Bone marrow (tissue), 2 donors: ENCODE data around the gene YAF2.
"Not testable (repeated sequence)": the region's sequence is repeated elsewhere in the genome, so short reads cannot be mapped to it uniquely, and the experiment has no call there.

Experiments
- DNase-seq, 2 donors: peaks; one replicate each; lab custom pipeline; 2025; lab: John Stamatoyannopoulos, UW

Gene YAF2

DNA sequence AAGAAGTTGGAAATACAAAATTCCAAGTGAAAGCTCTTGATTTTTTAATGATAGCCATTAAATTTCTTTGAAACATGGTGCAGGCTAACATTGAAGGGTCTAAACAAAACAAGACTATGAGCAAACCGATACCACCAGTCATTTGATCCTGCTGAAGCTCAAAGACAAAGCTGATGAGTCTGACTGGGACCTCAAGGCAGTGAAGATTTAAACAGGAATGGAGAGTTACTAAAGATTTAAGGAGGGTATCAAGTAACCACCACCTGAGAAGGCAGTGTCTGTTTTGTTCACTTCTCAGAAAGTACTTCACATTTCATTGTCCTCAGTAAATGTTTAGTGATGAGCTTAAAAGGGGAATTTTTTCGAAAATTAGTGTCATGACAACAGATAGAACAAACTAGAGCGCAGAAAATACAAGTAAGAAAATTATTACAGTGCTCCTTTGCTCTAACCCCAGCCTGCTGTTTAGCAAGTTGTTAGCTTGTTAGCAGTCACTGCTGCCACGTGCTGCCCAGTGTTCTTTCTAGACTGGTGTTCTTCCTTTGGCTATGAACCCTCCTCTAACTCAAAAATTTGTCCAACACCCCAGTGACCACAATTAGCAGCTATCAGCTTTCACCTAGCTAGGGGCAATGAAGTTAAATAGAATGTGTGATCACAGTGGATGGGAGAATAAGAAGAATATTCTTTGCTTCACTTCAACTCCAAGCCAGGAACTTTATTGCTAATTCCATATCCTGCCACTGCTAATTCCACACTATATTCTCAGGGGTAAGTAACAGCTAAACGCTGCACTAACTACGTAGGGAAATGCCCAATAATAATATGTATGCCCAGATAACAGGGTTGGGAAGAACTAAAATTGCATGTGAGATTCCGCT lies 41.1 kb downstream of the YAF2 start:
- DNase-seq = no peak

DNA sequence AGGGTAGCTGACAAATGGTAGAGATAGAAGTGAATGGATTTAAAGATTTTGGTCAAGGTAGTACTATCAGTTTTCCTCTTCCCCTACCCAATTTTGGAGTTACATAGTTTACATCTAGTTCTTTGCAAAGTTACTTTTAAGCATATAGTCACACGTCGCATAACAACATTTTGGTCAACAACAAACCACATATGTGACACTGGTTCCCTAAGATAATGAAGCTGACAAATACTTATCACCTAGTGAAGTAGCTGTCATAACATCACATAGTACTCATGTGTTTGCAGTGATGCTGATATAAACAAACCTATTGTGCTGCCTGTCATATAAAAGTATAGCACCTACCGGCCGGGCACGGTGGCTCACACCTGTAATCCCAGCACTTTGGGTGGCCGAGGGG lies 45.4 kb downstream of the YAF2 start:
- no peak for DNase-seq

DNA sequence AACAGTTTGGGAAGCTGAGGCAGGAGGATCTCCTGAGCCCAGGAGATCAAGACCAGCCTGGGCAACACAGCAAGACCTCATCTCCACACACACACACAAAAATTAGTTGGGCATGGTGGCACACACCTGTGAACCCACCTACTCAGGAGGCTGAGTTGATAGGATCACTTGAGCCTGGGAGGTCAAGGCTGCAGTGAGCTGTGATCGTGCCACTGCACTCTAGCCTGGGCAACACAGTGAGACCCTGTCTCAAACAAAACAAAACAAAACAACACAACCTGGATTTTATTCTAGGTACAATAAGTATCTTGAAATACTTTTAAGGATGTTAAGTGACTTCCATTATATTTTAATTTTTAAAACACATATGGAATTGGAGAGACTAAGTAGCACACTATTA lies 45.8 kb downstream of the YAF2 start:
- DNase-seq = no peak

DNA sequence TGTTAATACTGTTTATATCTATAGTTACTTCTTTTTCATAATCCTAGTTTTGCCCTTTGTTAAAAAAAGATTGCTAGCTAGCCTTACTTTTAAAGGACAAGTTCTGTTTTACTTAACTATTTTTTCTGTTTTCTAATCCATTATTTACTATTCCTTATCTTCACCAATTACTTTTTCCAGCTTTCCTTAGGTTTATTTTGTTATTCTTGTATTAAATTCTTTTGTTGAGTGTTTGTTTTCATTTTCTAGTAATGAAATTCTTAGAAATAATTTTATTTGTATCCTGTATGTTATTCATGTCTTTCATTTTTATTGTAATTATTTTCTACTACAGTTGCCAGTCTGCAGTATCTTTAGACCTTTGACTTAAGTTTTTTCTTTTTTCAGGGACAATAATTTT lies 47.7 kb downstream of the YAF2 start:
- no peak for DNase-seq

- DNase-seq = not testable (repeated sequence)
Observed at GRCh38 chr12:42188275-42188674, 49.8 kb downstream of the YAF2 start.

DNA sequence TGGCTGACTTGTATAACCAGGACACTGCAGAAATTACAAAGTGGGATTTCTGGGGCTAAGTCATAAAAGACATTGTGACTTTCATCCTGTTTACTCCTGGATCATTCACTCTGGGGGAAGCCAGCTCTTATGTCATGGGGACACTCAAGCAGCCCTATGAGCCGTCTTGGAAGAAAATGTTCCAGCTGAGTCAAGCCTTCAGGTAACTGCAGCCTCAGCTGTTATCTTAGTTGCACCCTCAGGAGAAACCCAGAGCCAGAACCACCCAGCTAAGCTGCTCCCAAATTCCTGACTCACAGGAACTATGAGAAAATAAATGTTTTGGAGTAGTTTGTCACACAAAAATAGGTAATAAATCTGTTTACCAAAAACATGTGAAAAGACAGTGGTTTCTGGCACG lies 50.2 kb downstream of the YAF2 start:
- DNase-seq = no peak

DNA sequence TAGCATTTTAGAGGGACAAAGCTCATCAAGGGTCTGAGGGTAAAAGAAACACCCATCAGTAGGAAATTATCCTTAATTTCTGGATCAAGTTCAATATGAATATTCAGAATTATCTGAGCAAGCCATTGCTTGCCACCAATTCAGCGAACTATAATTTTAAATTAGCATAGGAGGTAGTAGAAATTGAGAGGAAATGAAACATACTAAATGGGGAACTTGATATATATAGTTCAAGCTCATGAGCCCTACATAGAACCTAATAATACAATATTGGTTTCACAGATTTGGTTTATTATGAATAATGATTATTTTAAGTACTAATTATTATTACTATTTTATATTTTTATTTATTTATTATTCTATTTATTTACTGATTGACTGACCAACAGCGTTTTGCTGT lies 51.3 kb downstream of the YAF2 start:
- DNase-seq = no peak

GRCh38 chr12:42182394-42182793 lies 55.7 kb downstream of the YAF2 start:
- DNase-seq = no peak

GRCh38 chr12:42180990-42181596 lies 57.0 kb downstream of the YAF2 start:
- peak in 1 of 2 donors; percentile 31 for DNase-seq

DNA sequence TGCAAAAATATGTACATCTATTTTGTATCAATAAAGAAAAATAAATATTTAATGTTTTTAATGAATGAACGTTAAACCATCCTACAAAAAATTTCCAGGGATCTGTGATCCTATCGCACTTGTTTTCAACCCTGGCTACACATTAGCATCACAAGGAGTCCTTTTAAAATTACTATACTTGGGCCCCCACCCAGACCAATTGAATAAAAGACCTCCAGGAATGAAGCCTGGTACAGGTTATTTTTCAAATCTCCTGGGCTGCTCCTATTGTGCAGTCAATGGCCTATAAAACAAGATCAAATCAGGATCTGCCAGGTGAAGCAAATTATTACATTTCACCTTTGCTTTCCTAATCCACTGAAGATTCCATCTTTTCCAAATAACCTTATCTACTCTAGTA lies 59.9 kb downstream of the YAF2 start:
- DNase-seq = no peak

- DNase-seq = no peak
Observed at GRCh38 chr12:42174978-42175377, 63.1 kb downstream of the YAF2 start.

DNA sequence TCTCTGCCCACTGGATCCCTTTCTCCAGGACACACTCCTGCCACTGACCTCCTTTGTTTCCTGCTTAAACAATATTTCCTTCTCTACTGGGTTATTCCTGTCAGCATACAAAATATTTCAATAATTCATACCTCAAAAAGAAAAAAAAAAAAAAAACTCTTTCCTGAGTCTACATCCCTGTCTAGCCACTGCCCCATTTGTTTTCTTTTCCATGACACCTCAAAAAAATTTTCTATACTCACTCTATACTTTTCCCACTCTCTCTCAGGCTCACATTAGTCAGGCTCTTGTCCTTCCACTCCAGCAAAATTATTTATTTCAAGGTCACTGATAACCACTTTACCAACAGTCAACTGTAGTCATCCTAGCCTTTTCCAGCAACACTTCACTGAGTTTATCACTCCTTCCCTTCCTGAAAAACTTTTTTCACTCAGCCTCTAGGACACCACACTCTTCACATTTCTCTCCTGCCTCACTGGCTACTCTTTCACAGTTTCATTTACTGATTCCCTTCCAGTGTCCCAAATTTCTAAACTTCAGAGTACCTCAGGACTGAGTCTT lies 64.0 kb downstream of the YAF2 start:
- no peak for DNase-seq

- no peak for DNase-seq
Observed at GRCh38 chr12:42172441-42173210, 65.4 kb downstream of the YAF2 start.

DNA sequence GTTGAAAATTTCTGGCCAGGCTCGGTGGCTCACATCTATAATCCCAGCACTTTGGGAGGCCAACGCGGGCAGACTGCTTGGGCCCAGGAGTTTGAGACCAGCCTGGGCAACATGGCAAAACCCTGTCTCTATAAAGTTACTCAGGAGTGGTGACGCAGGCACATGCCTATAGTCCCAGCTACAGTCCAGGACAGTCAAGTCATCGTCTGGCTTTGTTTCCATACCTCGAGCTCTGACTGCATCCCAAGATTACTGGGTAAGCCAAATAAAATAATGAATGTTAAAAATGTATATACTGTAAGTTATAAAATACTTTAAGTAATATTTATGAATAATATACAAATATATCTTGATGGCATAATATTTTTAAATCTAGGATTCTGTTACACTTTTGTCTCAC lies 70.3 kb downstream of the YAF2 start:
- no peak for DNase-seq

DNA sequence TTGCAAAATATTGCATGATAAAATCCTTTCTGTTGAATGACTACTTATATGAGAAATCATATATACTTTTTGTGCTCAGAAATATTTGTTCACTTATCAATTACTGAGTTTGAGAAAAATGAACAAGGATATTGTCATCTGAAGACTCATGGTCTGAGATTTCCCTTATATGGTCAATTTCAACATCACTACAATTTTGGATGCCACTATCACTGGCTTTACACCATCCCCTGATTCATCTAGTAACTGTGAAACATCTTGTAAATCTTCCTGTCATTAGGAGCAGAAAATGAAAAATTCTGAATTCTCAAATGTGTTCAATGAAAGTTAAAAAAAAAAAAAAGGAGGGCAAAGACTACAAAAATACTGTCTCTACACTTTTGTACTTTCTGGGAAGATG lies 71.5 kb downstream of the YAF2 start:
- no peak for DNase-seq

DNA sequence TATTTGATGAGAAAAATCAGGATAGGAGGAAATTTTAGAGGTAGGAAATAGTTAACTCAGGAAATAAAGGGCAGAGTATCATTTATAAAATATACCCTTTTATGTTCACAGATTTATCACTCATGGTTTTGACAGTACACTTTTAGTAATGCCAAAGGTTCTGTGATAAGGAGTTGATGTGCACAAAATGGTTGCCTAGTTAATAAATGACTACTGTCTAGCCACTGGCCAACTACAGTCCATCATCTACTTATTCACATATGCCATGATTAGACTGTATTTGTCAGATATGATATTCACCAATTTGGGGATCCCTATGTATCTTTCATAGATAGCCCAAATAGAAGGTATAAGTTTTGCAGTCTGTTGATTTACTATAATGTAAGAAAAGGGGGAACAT lies 74.1 kb downstream of the YAF2 start:
- no peak for DNase-seq

DNA sequence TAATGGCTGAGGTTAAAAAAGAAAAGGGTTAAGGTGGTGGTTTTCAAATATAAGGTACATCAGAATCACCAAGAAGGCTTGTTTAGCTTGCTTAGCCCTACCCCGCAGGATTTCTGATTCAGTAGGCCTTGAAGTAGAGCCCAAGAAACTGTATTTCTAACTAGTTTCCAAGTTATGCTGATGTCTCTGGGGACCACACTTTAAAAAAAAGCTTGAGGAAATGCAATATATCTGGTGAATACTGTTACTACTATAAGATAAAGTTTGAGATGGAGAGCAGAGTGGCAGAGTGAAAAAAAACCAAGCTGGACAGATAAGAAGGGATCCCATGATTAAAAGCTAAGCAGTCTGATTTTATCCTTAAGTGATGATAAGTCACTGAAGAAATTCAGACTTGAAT lies 75.1 kb downstream of the YAF2 start:
- no peak for DNase-seq

DNA sequence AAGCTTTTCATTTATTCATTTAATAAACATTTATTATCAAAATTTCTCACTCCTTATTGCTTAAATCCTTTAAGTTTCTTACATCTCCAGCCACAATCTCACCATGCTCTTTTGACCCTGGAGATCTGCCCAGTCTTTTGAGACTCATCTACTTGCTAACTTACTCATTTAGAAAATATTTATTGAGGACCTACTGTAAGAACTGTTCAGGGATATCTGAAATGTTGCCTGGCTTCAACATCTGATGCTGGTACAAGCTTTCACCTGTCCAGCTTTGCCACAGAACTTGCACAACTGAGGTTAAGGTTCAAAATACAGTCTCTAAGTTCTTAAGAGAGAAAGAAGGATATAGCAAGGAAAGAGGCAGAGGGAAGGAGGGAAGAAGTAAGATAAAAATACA lies 75.9 kb downstream of the YAF2 start:
- no peak for DNase-seq

GRCh38 chr12:42161529-42161928 lies 76.5 kb downstream of the YAF2 start:
- DNase-seq = no peak

- no peak for DNase-seq
Observed at GRCh38 chr12:42156232-42156631, 81.8 kb downstream of the YAF2 start.

- no peak for DNase-seq
Observed at GRCh38 chr12:42145552-42146215, 92.4 kb downstream of the YAF2 start.

GRCh38 chr12:42145197-42145549 lies 92.9 kb downstream of the YAF2 start:
- DNase-seq = no peak
